Right lobe of liver (tissue), 6 donors: ENCODE results near the gene ELMO1. TPM values are rescaled to one million over a fixed set of nuclear protein-coding genes. Genes with fewer than 3 reads are reported as not detected.

Source experiments
- ATAC-seq, 4 donors: fragments of 200-7000 bp; cut with Tn5 transposase; one replicate each; pipeline ENCODE4 v1.9.1; 2020; ENCODE audit warnings: mild to moderate bottlenecking in 4 of 4, moderate library complexity in 4 of 4
- DNase-seq, 3 donors: peaks; one replicate each; pipeline ENCODE4 v3.0.0-alpha.2; 2020
- H3K27ac ChIP-seq, 3 donors: fragments of 200-600 bp; one replicate each; pipeline ENCODE4 v1.8.0; 2022
- H3K27me3 ChIP-seq, 2 donors: fragments of 200-600 bp; one replicate each; pipeline ENCODE4 v1.8.0; 2022
- H3K36me3 ChIP-seq, 4 donors: fragments of 200-600 bp; sonication (generic) in 1 of 4; one replicate each; pipeline versions ENCODE4 v1.5.1 to v1.8.0; 2017 to 2022; ENCODE audit warnings: control low read depth in 1 of 4
- H3K4me1 ChIP-seq, 4 donors: fragments of 200-600 bp; sonication (generic) in 1 of 4; one replicate each; pipeline versions ENCODE4 v1.5.1 to v1.8.0; 2017 to 2022; ENCODE audit warnings: control low read depth in 1 of 4
- H3K4me3 ChIP-seq, 3 donors: fragments of 200-600 bp; one replicate each; pipeline ENCODE4 v1.8.0; 2022
- H3K9me3 ChIP-seq, 4 donors: fragments of 200-600 bp; sonication (generic) in 1 of 4; one replicate each; pipeline versions ENCODE4 v1.5.1 to v1.8.0; 2017 to 2022; ENCODE audit warnings: control low read depth in 1 of 4
- CTCF ChIP-seq, 4 donors: fragments of 200-600 bp in 3 of 4; fragments of 450-650 bp in 1 of 4; IDR thresholded peaks; one replicate each; pipeline versions ENCODE4 v1.5.1 to v1.8.0; 2016 to 2022; ENCODE audit warnings: antibody characterized with exemption in 4 of 4, mild to moderate bottlenecking in 2 of 4
- POLR2A ChIP-seq: fragments of 450-650 bp; IDR thresholded peaks from one replicate; pipeline ENCODE4 v1.6.1; 2017; ENCODE audit warnings: antibody characterized with exemption, mild to moderate bottlenecking
- whole genome bisulfite sequencing: methylation state at CpG from one replicate; pipeline ENCODE4 v1.1.6; 2018; ENCODE audit warnings: low coverage, low lambda C conversion rate; ENCODE audit not compliant: insufficient coverage; ENCODE audit errors: missing lambda C conversion rate; 5-methylcytosine and 5-hydroxymethylcytosine counted together
- intact Hi-C, 2 donors: fragments of 100-400 bp; cut with DNase I; formaldehyde crosslinking; loops; one replicate each; pipeline versions ENCODE4 v1.11.2 to v1.14.1; 2022
- total RNA-seq, 6 experiments: library from RNA; depleted of rRNA in 2 of 6; stranded (reverse); fragments of >200 nt in 2 of 6; fragmentation: NEBNext Ultra II Directional in 3 of 6; extraction: Animal tissue kit (Norgen Biotek cat#: 25700) in 3 of 6; gene quantifications; one replicate each; pipeline versions ENCODE4 v1.1.0 to v1.2.4, GENCODE V29; 2016 to 2023
- donor health status: DM: no; HTN: yes; CAD: no.
- donor health status: DM: no; HTN: no; CAD: no.
- donor health status: DM: no; HTN: no; CAD: no.
- donor health status: DM: no; HTN: yes; CAD: no.
- donor health status: DM: no; HTN: yes; CAD: no.

Gene ELMO1
- total RNA-seq, 6 experiments from 2014 or later = 18.4 to 55.4 (median 25.1) TPM

- 62% methylated on average over 5 of the region's 5 CpGs for whole genome bisulfite sequencing
- Histone ChIP-seq H3K4me1 (no peaks in the 10 kb centered on the region), H3K27me3 (no peaks in the 10 kb centered on the region), H3K36me3 (no peaks in the 10 kb centered on the region), H3K27ac (no peak overlapping the region), H3K4me3 (no peak overlapping the region), H3K9me3 (no peaks in the 10 kb centered on the region)
- DNase-seq (no peak), ATAC-seq (no peak)
- TF ChIP-seq POLR2A (no peak), CTCF (IDR thresholded peaks at IDR 0.05) (no peak)
- intact Hi-C loops = no loop called here
Observed at GRCh38 chr7:37109843-37110242, 338.8 kb downstream of the ELMO1 start.

GRCh38 chr7:37109016-37109683 lies 339.5 kb downstream of the ELMO1 start:
- 71% methylated on average over 7 of the region's 11 CpGs for WGBS
- TF ChIP-seq CTCF (IDR thresholded peaks at IDR 0.05) (no peak), POLR2A (no peak)

GRCh38 chr7:37108615-37109014 lies 340.0 kb downstream of the ELMO1 start:
- Histone ChIP-seq H3K9me3 (no peaks in the 10 kb centered on the region), H3K4me3 (no peak overlapping the region), H3K27me3 (no peaks in the 10 kb centered on the region), H3K36me3 (no peaks in the 10 kb centered on the region), H3K4me1 (no peaks in the 10 kb centered on the region), H3K27ac (no peak overlapping the region)
- no peak for ATAC-seq
- intact Hi-C loops = no loop called here
- 91% methylated on average over 1 of the region's 1 CpG for WGBS
- no peak for DNase-seq
- TF ChIP-seq POLR2A (no peak), CTCF (IDR thresholded peaks at IDR 0.05) (no peak)

More at GRCh38 chr7:37109016-37109683, 339.5 kb downstream of the ELMO1 start:
- H3K9me3 ChIP-seq = no peaks in the 10 kb centered on the region
- no peaks in the 10 kb centered on the region for H3K27me3 ChIP-seq
- ATAC-seq (no peak), DNase-seq (no peak)
- H3K27ac ChIP-seq = no peak overlapping the region
- intact Hi-C loops = no loop called here
- no peaks in the 10 kb centered on the region for H3K4me1 ChIP-seq
- no peak overlapping the region for H3K4me3 ChIP-seq
- H3K36me3 ChIP-seq = no peaks in the 10 kb centered on the region

- no peaks in the 10 kb centered on the region for H3K4me1 ChIP-seq
- DNase-seq = no peak
- TF ChIP-seq CTCF (IDR thresholded peaks at IDR 0.05) (no peak), POLR2A (no peak)
- intact Hi-C loops = no loop called here
- no peak for ATAC-seq
- no peaks in the 10 kb centered on the region for H3K36me3 ChIP-seq
- WGBS = 77% methylated on average over 4 of the region's 4 CpGs
- H3K4me3 ChIP-seq = no peak overlapping the region
- H3K27ac ChIP-seq = no peak overlapping the region
- H3K27me3 ChIP-seq = no peaks in the 10 kb centered on the region
- no peaks in the 10 kb centered on the region for H3K9me3 ChIP-seq
Observed at GRCh38 chr7:37107047-37107750, 341.5 kb downstream of the ELMO1 start.
